Stomach (tissue), 9 donors: Measurements from ENCODE around the gene PARVB. TPM values are rescaled to one million over a fixed set of nuclear protein-coding genes. Genes with fewer than 3 reads are reported as not detected.

Experiments used
- DNase-seq, 2 donors: peaks; one replicate each; pipeline versions ENCODE4 v3.0.0 to v3.0.0-alpha.2; 2013 to 2019
- H3K27ac ChIP-seq, 5 donors: fragments of 200-600 bp in 4 of 5; sonication (generic) in 4 of 5; one replicate each; pipeline ENCODE4 v1.5.1; 2013 to 2019; ENCODE audit warnings: mild to moderate bottlenecking in 1 of 5, moderate library complexity in 1 of 5
- H3K27me3 ChIP-seq, 3 donors: fragments of 200-600 bp; sonication (generic); one replicate each; pipeline ENCODE4 v1.5.1; 2017 to 2019; ENCODE audit warnings: mixed run types in 1 of 3
- H3K36me3 ChIP-seq, 4 donors: fragments of 200-600 bp; sonication (generic); 1 replicate in 3 of 4; 2 replicates in 1 of 4; pipeline ENCODE4 v1.5.1; 2016 to 2019
- H3K4me1 ChIP-seq, 4 donors: fragments of 200-600 bp; sonication (generic); one replicate each; pipeline ENCODE4 v1.5.1; 2016 to 2019
- H3K4me3 ChIP-seq, 4 donors: fragments of 200-600 bp; sonication (generic) in 3 of 4; one replicate each; pipeline ENCODE4 v1.5.1; 2016 to 2019; ENCODE audit warnings: mild to moderate bottlenecking in 1 of 4
- H3K9me3 ChIP-seq, 4 donors: fragments of 200-600 bp; sonication (generic); one replicate each; pipeline ENCODE4 v1.5.1; 2016 to 2019
- EP300 ChIP-seq: sonication (generic); formaldehyde crosslinking; IDR thresholded peaks from one replicate; pipeline ENCODE4 v1.6.1; 2017; ENCODE audit warnings: antibody characterized with exemption
- POLR2A ChIP-seq, 4 donors: fragments of 450-650 bp; IDR thresholded peaks; one replicate each; pipeline ENCODE4 v1.6.1; 2016; ENCODE audit warnings: antibody characterized with exemption in 4 of 4, control low read depth in 2 of 4, mild to moderate bottlenecking in 1 of 4, moderate library complexity in 1 of 4
- POLR2AphosphoS5 ChIP-seq, 3 donors: sonication (generic); formaldehyde crosslinking; IDR thresholded peaks; one replicate each; pipeline ENCODE4 v1.6.1; 2016; ENCODE audit warnings: antibody characterized with exemption in 3 of 3
- WGBS, 5 donors: extraction: QIAGEN DNeasy Blood & Tissue Kit in 3 of 5; methylation state at CpG; one replicate each; pipeline versions ENCODE4 v1.1.5 to v1.1.7; 2013 to 2018; 5-methylcytosine and 5-hydroxymethylcytosine counted together
- intact Hi-C: fragments of 100-400 bp; cut with DNase I; formaldehyde crosslinking; loops from one replicate; pipeline ENCODE4 v1.15.1; 2023; ENCODE audit warnings: low total_unique reads
- polyA plus RNA-seq, 3 donors: library from polyadenylated mRNA; stranded (reverse); fragments of 200-250 nt; gene quantifications; one replicate each; pipeline ENCODE4 v1.2.3, GENCODE V29; 2013
- total RNA-seq, 5 donors: library from RNA; depleted of rRNA; stranded (reverse); fragments of >200 nt; gene quantifications; one replicate each; pipeline versions ENCODE4 v1.1.0 to v1.2.3, GENCODE V29; 2014 to 2016
- TF ChIP-seq, protein P1 (sequence below), 7 experiments: fragments of 450-650 bp in 4 of 7; fragments of 200-600 bp in 3 of 7; sonication (generic) in 3 of 7; IDR thresholded peaks; one replicate each; pipeline ENCODE4 v1.5.1; 2016 to 2019; ENCODE audit warnings: antibody characterized with exemption in 7 of 7, control low read depth in 2 of 7, mild to moderate bottlenecking in 1 of 7
- donor health status: healthy with polysubstance abuse.
- donor health status: Bipolar disorder and iron deficiency.
- donor health status: healthy.

PARVB gene
- total and polyA plus RNA-seq, 8 donors, result 2.9 to 143 (median 19.1) TPM

DNA sequence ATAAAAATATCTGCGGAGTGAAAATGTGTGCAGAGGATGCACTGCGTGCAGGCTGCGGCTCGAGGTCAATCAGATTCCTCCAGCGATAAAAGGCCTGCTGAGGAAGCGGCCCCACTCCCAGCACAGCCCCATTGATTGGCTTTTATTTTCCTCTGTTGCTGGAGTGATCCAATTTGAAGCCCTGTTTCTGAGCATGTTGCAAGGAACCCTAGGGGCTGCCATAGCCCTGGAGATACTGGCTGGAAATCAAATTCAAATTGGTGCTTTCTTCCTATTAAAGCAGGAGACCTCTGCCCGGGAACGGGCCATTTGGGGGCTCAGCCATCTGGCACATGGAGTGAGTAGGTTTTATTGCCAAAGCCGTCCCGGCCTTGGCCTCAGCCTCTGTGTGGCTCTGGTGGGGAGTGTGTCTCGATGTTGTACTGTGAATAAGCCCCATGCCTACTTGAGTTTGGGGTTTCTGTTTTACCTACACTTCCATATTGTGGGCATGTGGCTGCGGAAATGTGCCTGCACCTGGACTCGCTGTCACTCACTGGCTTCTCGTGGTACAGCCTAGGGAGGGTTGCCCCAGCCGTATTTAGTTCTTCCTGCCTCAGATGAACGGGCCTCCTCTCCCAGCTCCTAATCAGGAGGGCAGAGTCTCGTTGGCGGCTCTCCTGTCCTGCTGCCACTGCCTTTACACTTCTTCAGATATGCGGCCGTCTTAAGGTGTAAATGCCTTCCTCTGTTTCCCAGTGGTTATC, 25.6 kb downstream of the PARVB start:
- TF ChIP-seq, protein P1, sequence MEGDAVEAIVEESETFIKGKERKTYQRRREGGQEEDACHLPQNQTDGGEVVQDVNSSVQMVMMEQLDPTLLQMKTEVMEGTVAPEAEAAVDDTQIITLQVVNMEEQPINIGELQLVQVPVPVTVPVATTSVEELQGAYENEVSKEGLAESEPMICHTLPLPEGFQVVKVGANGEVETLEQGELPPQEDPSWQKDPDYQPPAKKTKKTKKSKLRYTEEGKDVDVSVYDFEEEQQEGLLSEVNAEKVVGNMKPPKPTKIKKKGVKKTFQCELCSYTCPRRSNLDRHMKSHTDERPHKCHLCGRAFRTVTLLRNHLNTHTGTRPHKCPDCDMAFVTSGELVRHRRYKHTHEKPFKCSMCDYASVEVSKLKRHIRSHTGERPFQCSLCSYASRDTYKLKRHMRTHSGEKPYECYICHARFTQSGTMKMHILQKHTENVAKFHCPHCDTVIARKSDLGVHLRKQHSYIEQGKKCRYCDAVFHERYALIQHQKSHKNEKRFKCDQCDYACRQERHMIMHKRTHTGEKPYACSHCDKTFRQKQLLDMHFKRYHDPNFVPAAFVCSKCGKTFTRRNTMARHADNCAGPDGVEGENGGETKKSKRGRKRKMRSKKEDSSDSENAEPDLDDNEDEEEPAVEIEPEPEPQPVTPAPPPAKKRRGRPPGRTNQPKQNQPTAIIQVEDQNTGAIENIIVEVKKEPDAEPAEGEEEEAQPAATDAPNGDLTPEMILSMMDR (IDR thresholded peaks at IDR 0.05), result no peak
- H3K27ac ChIP-seq, result no peak overlapping the region

GRCh38 chr22:44050766-44051355, 26.8 kb downstream of the PARVB start:
- intact Hi-C loops, result no loop called here
- 78 to 89% (median 80%) methylated on average over 12 to 13 of the region's 13 CpGs for WGBS, 5 donors
- Histone ChIP-seq H3K4me3 (no peak overlapping the region), H3K9me3 (no peaks in the 10 kb centered on the region), H3K27me3 (no peaks in the 10 kb centered on the region), H3K27ac (no peak overlapping the region), H3K4me1 (peaks cover 0 to 14% (median 7%) of the 10 kb centered on the region in 4 donors), H3K36me3 (no peaks in the 10 kb centered on the region)
- TF ChIP-seq POLR2AphosphoS5 (IDR thresholded peaks at IDR 0.05) (no peak), EP300 (no peak), POLR2A (IDR thresholded peaks at IDR 0.05) (no peak)
- TF ChIP-seq, protein P1 (IDR thresholded peaks at IDR 0.05), result no peak
- no peak for DNase-seq

More for the DNA sequence above, 25.6 kb downstream of the PARVB start:
- WGBS, 5 donors, result 66 to 76% (median 70%) methylated on average over 20 of the region's 20 CpGs
- intact Hi-C loops, result no loop called here
- peaks cover 0 to 14% (median 7%) of the 10 kb centered on the region in 4 donors for H3K4me1 ChIP-seq
- no peaks in the 10 kb centered on the region for H3K9me3 ChIP-seq
- H3K4me3 ChIP-seq, result no peak overlapping the region
- no peak for DNase-seq
- no peaks in the 10 kb centered on the region for H3K36me3 ChIP-seq
- no peaks in the 10 kb centered on the region for H3K27me3 ChIP-seq

DNA sequence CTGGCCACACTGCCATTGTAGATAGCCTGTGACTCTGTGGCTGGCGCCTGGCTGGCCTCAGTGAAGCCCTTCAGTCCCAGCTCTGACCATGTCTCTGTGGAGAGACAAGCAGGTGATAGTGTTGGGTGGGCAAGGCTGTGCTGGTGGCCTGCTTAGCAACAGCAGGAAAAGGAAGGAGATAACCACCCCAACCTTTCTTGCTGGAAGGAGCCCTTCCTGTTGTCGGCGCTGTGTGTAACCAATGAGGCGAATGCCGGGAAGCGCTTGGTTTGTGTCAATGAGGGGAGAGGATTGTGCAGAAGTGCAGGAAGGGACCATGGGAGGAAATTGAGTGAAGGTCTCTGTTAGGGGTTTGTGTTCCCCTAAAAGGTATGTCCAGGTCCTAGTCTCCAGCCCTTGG, 27.3 kb downstream of the PARVB start:
- no peak overlapping the region for H3K27ac ChIP-seq
- no peaks in the 10 kb centered on the region for H3K27me3 ChIP-seq
- H3K4me3 ChIP-seq, result no peak overlapping the region
- DNase-seq, result no peak
- peaks cover 0 to 14% (median 7%) of the 10 kb centered on the region in 4 donors for H3K4me1 ChIP-seq
- no peak for TF ChIP-seq EP300
- TF ChIP-seq, protein P1 (IDR thresholded peaks at IDR 0.05), result no peak
- TF ChIP-seq POLR2AphosphoS5 (IDR thresholded peaks at IDR 0.05), result no peak
- no peak for TF ChIP-seq POLR2A (IDR thresholded peaks at IDR 0.05)
- intact Hi-C loops, result no loop called here
- H3K9me3 ChIP-seq, result no peaks in the 10 kb centered on the region
- H3K36me3 ChIP-seq, result no peaks in the 10 kb centered on the region
- WGBS, 5 donors, result 79 to 89% (median 80%) methylated on average over 6 of the region's 6 CpGs

DNA sequence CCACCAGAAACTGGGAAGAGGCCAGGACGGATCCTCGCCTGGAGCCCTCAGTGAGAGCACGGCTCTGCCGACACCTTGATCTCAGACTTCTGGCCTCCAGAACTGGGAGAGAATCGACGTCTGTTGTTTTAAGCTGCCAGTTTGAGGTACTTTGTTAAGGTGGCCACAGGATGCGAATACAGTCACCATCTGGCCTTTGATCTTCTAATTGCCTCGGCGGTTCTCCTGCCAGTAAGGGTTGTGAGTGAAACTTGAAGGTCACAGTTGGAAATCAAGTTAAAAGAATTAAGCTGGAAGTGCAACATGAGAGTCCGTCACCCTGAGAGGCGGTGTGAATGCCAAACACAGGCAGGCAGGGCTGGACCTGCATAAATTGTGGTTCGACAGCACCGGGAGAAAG, 27.9 kb downstream of the PARVB start:
- TF ChIP-seq POLR2AphosphoS5 (IDR thresholded peaks at IDR 0.05) (no peak), POLR2A (IDR thresholded peaks at IDR 0.05) (no peak), EP300 (no peak)
- TF ChIP-seq, protein P1 (IDR thresholded peaks at IDR 0.05), result no peak
- WGBS, 5 donors, result 75 to 86% (median 84%) methylated on average over 13 of the region's 13 CpGs
- Histone ChIP-seq H3K9me3 (no peaks in the 10 kb centered on the region), H3K27ac (no peak overlapping the region), H3K27me3 (no peaks in the 10 kb centered on the region), H3K4me3 (no peak overlapping the region), H3K36me3 (no peaks in the 10 kb centered on the region), H3K4me1 (peaks cover 0 to 19% (median 7%) of the 10 kb centered on the region in 4 donors)
- intact Hi-C loops, result no loop called here
- no peak for DNase-seq
